Activated CD4-positive, alpha-beta T cell treated with anti-CD3 and anti-CD28 coated beads, Interleukin-2, amount 50 U/mL, for 24 hours (primary cell): ENCODE measurements around the gene PSD.

Experiments
- DNase-seq, 2 donors: peaks; one replicate each; pipeline ENCODE4 v3.0.0-alpha.2; 2020; ENCODE audit warnings: low read depth in 1 of 2, low spot score in 1 of 2

The PSD gene

DNA sequence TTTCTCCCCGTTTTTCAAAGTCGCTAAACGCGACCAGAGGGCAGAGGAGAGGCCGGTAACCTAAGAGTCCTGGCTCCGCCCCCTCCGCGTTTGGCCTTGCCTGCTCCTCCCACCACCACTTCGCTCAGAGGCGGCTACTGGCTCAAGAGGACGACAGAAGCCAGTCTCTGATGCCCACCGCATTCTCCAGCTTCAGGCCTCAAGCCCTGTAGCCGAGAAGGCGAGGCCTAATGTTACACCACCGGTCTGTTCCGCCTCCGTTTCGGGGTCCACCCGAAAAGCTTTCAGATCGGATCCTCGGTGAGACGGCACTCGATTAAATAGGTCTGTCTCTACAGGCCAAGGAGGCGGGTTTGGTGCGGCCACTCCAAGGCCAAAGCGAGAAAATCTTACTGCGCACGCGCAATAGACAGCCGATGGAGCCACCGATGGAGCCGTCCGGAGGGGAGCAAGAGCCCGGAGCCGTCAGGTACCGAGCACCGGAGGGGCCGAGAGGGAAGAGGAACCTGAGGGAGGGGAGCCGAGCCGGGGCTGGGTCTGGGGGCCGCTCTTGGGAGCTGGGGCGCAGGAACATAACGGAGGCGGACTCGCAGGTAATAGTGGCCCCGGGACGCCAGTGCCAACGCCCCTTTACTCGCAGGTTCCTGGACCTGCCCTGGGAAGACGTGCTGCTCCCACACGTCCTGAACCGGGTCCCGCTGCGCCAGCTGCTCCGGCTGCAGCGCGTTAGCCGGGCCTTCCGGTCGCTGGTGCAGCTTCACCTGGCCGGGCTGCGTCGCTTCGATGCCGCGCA, 2.3 kb upstream of the PSD start, which contains the start of gene FBXL15:
Gene FBXL15 (plus strand): TSS at position 123 of the 793 bp plus-strand sequence. CDS start 294 bp downstream, at position 417.
- peak; percentile 91 to 95 for DNase-seq

DNA sequence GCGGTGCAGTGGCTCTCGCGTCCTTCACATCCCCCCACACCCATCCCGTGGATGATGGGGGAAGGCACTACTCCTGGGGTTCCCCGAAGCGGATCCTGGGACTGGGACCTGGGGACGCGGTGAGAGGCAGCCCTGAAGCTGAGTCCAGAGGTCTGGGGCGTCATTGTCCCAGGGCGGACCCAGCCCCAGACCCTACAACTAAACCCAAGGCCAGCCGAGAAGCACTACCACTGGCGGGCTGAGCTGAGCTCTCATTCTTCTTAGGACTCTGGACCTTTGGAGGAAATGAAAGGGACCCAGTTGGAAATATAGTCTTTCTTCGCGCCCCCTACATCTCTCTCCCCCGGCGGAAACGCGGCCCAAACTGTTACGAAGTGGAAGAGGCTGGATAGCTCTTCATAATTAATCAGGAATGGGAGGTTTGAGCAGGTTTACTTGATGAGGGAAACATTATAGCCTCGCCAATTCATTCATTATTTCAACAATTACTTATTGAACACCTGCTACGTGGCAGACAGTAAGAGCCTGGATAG, 1.7 kb upstream of the PSD start:
- no peak for DNase-seq

DNA sequence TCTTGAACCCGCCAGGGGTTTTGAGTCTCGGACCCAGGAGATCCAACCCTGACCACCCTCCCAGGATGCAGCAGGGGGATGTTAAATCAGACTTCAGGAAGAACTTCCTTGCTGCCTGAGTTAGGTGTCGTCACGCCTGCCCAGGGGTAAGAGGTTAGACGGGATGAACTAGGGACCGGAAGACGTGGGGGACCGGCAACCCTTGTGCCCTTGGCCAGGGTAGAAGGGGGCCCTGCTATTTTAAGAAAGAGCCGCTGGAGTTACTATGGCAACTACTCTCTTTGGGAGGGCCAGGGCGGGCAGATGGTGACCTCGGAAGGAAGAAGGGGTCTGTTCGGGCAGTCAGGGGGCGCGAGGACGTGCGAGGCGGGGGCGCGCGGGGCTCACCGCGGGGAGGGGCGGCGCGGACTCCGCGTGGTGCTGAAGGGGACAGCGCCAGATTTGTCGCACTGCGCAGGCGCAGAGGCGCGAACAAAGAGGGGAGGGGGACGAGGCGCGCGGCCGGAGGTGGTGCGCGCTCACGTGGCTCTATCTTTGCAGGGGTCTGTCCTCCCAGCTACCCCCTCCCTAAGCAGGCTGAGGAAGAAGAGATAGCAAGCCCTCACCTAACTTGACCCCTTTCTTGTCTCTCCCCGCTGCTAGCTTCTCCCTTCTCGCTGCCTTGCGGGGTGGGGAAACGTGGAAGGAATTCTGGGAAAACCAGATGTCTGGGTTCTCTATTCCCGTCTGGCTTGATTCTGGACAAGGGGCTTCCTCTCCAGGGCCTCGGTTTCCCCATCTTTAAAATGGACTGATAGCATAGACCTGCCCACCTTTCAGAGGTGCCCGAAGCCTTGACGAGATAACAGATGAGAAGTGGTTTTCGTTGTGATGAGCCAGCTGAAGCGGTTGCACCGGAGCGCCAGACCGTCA, 940 bp upstream of the PSD start:
- peak in 1 of 2 donors; percentile 55 for DNase-seq

DNA sequence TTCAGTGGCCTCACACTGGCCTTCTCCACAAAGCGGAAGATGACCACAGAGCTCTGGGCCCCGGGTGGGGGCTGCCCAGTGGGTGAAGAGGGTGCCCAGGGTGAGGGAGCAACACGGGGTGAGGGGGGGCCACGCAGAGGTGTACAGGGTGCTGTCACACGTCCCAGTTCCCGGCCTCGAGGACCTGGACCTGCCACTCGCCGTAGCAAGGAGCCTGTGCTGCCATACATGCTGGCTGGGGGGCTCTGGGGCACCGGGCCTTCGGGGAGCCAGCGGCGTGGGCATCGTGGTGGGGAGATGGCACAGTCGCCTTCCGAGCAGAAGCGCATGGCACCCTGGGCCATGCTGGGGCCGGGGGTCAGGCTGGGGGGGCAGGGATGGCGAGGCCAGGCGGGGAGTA, 1.9 kb downstream of the PSD start:
- no peak for DNase-seq

DNA sequence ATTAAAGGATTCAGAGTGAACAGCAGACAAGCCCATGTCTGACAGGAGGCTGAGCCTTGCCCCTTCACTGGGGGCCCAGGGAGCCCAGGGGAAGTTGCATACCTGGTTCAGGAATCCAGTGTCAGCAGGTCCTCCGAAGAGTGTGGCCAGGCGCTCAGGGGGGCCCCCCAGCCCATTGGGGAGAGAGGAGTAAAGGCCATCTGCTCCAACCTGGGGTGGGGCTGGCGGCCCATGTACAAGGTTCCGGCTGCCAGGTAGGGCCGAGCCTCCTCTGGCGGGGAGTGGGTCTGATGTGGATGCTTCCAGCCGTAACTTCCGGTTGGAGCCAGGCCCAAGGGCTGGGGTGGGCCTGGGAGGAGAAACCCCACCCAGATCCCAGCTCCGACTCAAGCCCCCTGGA, 2.3 kb downstream of the PSD start:
- DNase-seq: no peak

DNA sequence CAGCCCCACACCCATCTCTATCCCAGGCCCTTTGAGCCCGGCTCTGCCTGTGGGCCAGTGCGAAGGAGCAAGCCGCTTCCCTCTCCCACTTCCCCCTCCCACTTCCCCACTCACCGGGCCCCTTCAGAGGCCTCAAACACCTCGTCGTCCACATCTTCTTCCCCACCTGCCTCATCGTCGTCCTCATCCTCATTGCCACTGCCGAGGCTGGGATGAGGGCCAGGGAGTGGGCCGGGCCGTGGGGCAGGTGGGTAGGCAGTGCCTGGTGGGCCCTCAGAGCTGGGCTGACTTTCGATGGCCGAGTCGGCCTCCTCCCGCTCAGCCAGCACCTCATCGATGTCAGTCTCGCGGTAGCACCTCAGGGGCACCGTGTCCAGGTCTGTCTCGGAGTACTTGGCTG, 3.8 kb downstream of the PSD start:
- no peak for DNase-seq

DNA sequence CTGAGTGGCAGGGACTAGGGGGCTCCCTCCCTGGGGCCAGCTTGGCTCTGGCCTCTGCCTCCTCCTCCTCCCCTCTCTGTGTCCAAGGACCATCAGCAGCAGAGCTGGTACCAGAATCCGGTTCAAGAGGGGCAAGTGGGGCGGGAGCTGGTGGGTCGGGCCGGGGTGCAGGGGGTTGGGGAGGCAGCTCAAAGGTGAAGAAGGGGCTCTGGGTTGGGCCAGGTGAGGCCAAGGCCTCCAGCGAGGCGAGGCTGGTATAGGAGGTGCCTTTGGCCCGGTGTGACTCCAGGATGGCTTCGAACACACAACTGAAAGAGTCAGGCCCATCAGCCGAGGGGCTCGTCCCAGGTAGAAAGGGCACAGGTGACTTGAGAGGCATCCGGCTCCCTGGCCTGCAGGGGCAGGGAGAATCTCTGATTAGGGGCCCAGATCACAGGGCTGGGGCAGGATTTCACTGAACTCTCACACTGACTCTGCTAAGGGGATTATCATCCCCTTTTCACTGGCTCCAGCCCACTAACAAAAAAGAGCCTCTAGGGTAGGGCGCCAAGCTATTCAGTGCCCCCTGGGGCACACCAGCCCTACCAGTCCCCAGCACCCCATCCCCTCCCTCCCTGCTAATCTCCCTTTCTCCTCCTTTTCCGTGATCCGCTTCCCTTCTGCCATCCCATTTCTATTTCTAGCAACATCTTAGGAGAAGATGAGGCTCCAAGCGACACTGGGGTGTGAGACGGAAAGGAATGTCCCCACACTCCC, 4.6 kb downstream of the PSD start:
- no peak for DNase-seq

DNA sequence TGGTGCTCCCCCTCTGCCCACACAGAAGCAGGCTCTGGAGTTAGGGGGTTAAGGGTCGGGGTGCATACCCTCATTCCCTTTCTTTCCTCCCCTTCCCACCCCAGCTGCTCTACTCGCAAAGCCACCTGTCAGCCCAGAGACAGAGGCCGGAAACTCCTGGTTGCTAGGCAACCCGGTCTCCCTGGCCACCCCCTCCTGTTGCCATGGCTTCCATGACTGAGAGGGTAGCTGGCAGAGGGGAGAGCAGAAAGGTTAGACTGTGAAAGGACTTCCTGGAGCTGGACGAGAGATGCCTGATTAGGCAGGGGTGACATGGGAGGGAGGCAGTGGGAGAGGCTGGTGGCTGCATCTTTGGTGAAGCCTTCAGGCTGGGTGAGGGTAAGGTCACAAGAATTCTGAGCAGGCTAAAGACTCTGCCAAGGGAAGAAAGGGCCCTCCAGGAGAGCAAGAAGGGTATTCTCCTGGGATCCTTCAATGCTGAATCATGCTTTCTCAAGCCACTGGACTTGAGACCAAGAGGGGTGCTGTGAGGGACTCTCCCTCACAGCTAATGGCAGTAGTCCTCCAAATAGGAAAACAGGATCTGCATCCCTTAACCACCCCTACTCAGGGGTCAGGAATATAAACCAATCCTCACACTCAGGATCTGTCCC, 5.4 kb downstream of the PSD start:
- no peak for DNase-seq

DNA sequence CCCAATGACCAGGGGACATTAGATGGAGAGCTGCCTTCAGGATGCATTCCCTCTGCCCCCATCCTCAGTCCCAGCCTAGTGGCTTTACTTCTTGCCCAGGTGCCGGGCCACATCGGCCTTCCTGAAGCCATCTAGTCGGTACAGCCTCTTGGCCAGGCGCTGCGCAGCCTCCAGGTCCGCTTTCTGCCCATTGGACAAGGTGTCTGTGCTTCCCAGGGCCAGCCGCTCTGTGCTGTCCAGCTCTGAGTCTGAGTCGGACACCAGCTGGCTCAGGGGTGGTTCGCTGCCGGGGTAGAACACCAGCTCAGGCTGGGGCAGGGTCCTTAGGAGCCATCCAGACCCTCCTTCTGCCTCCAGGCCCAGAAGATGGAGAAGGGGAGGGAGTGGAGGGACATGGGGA, 6.3 kb downstream of the PSD start:
- DNase-seq: no peak

DNA sequence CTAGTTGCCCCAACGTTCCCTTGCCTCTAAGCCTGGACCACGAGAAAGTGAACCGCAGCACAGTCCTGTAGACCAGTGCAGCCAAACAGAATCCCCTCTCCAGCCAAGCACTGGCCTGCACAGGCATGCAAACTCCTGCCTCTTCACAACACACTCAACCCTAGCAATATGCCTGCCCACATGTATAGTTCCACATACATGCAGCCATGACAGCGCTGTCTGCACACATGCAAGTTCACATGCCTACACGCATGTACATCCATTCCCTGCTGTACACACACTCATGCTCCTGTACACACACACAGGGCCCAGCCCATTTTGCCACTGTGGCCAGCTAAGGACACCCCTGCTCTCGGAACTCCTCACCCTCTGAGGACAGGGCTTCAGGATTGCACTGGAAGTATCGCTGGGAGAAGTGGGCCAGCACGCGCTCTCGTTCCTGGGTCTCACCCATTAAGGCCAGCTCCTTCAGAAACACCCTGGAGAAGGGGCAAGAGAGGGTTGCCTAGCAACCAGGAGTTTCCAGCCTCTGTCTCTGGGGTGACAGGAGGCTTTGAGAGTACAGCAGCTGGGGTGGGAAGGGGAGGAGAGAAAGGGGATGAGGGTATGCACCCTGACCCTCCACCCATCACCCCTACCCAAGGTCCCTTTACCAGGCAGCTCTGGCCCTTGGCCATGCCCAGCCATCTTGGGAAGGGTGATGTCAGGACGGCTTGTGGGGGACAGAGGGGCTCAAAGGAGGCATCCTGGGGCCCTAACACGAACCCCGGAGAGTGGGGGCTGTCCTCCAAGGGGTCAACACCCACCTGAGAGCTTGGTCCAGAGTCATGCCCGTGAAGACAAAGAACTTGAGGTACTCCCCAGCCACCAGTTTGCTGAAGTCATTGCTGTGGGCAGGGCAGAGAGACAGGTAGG, 7.0 kb downstream of the PSD start:
- DNase-seq: no peak

DNA sequence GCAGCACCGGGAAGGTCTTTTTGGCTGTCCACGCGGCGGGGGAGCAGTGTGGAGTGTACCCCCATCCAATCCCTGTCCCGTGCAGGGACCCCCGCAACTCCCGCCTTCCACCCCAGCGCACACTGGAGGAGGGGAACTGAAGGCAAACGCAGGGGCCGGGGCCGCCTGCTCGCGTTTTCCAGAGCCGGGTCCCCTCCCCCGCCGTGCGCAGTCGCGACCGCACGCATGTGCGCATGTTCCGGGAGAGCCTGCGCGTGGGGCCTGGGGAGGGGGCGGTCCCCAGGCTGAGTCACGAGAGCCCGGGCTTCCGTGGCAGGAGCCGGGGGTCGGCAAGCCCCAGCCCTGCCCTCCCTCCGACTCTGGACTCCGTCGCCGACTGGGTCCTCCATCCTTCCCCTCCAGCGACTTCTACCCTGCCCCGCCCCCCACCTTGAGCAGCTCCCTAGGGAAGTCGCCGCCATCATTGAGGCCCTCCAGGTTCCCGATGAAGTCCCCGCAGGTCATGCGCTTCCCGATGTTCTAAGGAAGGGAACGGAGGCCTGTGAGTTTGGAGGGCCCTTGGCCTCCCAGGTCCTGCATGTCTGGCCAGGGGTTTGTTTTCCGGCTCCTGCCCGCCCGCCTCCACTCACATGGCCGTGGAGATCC, 8.0 kb downstream of the PSD start:
- DNase-seq: no peak

DNA sequence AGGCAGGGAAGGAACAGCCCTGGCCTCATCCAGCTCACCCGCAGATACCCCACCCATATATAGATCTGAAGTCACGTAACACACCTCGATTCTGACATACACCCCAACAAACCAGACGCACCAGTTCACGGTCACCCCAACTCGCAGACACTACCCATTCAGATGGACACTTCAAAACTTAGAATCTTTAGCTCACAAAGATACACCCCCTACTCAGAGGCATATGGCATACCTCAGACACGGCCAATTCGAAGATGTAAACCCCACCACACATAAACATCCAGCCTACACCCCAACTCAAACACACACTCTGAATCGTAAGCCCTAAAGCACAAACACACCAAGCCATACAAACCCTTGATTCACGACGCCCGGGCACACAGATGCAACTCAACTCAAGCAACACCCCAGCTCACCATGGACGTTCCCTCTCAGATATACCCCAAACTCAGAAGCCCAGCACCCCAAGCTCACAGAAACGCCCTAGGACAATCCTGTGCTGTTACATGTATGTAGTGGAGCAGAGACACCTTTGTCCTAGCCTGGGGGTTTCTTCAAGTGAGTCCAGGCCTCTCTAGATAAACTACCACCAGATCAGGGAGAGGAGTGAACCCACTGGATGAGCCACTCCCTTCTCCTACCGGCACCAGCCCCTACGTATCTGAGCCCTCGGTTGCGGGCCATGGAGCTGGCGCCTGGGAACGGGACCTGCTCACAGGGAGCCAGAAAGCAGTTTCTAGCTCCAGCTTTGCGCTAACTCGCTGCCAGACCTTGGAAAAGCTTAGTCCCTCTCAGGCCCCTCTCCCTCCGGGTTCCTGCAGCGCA, 8.8 kb downstream of the PSD start:
- DNase-seq: no peak

DNA sequence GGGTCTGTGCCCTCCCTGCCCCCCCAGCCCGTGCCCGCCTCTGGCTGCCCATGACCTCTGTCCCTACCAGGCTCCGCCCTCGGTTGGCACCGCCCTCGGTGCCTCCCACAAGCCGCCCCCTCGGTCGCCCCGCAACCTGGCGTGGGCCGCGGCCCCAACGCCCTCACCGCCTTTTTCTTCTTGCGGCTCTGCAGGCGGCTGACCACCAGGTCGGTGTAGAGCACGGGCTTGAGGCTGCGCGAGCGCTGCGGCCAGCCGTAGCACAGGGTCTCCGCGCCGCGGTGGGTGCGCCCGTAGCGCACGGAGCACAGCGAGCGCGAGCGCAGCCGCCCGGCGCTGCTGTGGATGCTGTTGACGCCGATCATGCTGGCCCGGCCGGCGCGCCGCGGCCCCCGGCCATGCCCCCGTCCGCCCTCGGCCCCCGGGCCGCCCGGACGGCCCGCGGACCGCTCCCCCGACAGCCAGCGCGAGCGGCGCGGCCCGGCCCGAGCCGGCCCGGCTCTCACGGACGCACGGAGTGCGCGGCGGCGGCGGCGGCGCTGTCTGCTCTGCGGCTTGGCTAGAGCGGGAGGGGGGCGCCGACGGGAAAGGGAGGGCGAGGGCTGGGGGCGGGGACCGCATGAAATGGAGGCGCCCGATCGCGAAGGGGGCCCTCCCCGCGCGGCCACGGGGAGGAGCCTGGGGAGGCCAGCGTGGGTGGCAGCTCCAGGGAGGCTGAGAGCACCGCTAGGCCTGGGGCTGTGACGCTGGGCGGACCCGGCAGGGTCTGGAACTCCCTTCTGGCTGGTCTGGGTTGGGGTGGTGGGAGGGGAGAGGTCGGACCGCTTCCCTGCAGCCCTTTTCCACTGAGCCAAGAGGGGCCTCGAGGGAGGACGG, 9.6 kb downstream of the PSD start:
- peak in 1 of 2 donors; percentile 61 for DNase-seq

DNA sequence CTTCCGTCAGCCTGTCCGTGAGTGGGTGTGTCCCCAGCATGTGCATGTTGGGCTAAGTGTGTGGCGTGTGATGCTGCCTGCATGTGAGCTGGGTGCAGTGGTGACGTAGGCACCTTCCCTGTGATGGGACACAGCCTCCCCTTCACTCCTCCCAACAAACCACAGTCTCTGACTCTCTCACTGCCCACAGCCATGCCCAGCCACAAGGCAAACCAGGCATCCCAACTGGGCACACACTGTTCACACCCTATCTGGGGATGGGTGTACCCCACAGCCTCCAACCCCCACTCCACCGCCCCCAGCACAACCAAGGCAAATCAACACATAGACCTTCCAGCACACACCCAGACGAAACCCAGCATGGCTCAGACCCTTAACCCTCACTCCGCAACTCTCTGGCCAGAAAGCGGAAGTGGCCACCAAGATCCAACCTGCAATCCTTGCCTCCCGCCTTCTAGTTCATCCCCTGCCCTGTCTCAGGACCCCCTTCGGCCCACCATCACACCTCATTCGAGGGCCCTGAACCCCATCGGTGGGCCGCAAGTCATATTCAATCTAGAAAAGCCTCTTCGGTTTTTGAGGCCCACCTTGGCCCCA, 10.4 kb downstream of the PSD start:
- no peak for DNase-seq

DNA sequence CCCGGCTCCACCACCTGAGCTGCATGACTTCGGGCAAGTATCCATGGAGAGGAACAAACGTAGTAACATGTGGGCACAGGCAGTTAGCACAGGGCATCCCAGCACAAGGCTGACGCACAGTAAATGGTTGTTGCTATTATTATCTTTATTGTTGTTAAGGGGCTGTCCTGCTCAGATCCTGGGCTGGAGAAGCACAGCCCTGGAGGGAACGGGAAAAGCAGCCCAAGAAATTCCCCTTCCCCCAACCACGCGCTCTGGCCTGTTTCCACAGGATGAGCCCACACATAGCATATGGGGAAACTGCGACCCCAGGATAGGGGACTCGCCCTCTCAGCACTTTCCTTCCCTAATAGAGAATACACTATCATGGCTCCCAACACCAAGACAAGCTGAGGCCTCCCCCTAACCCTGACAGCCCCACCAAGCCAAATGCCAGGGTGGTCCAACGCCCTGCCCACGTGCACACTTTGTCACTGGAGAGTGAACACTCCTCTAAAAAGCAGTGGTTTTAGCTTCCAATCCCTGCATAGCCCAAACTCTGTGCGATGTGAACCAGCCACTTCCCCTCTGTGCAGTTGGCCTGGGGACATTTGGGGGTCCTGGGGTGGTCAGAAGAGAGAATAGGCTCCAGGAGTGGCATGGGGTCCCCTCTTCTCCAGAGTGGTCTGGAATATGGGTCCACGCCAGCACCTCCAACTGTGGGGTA, 11.0 kb downstream of the PSD start:
- no peak for DNase-seq

DNA sequence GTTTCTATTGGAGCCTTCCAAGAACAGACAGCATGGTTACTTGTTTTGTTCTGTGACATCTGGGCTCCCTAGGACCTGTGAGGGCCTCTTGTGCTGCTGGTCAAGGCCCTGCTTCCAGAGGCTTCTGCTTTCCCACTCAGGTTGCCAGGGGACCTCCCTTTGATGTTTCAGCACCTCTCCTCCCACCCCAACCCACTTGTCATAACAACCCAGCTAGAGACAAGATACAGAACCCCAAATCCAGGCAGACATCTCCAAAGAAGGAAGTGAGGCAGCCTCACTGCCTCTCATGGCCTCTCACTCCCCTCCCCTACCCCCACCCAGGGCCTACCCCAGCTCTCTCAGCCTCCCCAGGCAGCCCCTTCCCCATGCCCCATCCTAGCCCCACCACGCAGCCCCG, 11.8 kb downstream of the PSD start:
- no peak for DNase-seq
